Panc1 (cell line): Measurements from ENCODE around the gene CRISPLD2.

ENCODE experiments used
- POLR2AphosphoS5 ChIP-seq: IDR thresholded peaks from 2 replicates; pipeline ENCODE4 v1.6.1; 2012; ENCODE audit warnings: mild to moderate bottlenecking, low read depth, low read length, moderate library complexity
- TCF7L2 ChIP-seq: IDR thresholded peaks from 2 replicates; pipeline ENCODE4 v1.6.1; 2011; ENCODE audit warnings: mild to moderate bottlenecking, low read depth, low read length, inconsistent platforms
- TF ChIP-seq, protein P1 (sequence below): fragments of 450-650 bp; IDR thresholded peaks from 2 replicates; pipeline ENCODE4 v1.5.1; 2017; ENCODE audit warnings: mild to moderate bottlenecking
- TF ChIP-seq, protein P2 (sequence below), 2 experiments: IDR thresholded peaks; 2 replicates each; pipeline ENCODE4 v1.6.1; 2011 to 2012; ENCODE audit warnings: low read depth in 2 of 2, control low read depth in 1 of 2, low read length in 1 of 2, mild to moderate bottlenecking in 1 of 2, moderate library complexity in 1 of 2; ENCODE audit not compliant: insufficient read depth in 1 of 2

DNA sequence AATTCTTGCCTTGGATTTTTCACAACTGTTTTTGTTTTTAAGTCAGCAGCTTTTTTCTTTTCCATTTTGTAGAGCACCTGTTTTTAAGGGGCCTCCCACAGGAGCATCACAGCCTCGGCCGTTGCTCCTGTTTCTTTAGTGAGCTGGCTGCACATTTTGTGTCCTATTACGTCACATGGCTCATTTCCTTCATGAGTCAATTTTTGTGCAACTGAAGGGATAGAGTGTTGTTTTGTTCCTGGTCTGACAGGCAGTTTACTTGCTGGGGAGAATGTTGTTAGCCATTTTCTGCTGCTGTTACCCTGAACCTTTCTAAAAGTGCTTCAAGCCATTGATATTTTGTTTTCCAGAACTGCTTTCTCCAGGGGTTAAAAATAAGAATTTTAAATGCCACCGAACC lies 45.0 kb upstream of the CRISPLD2 start:
- TF ChIP-seq, protein P1, sequence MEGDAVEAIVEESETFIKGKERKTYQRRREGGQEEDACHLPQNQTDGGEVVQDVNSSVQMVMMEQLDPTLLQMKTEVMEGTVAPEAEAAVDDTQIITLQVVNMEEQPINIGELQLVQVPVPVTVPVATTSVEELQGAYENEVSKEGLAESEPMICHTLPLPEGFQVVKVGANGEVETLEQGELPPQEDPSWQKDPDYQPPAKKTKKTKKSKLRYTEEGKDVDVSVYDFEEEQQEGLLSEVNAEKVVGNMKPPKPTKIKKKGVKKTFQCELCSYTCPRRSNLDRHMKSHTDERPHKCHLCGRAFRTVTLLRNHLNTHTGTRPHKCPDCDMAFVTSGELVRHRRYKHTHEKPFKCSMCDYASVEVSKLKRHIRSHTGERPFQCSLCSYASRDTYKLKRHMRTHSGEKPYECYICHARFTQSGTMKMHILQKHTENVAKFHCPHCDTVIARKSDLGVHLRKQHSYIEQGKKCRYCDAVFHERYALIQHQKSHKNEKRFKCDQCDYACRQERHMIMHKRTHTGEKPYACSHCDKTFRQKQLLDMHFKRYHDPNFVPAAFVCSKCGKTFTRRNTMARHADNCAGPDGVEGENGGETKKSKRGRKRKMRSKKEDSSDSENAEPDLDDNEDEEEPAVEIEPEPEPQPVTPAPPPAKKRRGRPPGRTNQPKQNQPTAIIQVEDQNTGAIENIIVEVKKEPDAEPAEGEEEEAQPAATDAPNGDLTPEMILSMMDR: no peak
- TF ChIP-seq TCF7L2: no peak
- TF ChIP-seq, protein P2, sequence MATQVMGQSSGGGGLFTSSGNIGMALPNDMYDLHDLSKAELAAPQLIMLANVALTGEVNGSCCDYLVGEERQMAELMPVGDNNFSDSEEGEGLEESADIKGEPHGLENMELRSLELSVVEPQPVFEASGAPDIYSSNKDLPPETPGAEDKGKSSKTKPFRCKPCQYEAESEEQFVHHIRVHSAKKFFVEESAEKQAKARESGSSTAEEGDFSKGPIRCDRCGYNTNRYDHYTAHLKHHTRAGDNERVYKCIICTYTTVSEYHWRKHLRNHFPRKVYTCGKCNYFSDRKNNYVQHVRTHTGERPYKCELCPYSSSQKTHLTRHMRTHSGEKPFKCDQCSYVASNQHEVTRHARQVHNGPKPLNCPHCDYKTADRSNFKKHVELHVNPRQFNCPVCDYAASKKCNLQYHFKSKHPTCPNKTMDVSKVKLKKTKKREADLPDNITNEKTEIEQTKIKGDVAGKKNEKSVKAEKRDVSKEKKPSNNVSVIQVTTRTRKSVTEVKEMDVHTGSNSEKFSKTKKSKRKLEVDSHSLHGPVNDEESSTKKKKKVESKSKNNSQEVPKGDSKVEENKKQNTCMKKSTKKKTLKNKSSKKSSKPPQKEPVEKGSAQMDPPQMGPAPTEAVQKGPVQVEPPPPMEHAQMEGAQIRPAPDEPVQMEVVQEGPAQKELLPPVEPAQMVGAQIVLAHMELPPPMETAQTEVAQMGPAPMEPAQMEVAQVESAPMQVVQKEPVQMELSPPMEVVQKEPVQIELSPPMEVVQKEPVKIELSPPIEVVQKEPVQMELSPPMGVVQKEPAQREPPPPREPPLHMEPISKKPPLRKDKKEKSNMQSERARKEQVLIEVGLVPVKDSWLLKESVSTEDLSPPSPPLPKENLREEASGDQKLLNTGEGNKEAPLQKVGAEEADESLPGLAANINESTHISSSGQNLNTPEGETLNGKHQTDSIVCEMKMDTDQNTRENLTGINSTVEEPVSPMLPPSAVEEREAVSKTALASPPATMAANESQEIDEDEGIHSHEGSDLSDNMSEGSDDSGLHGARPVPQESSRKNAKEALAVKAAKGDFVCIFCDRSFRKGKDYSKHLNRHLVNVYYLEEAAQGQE (IDR thresholded peaks at IDR 0.05; ENCODE audit: insufficient read depth in 1 of 2, low read depth in 2 of 2, low read length in 1 of 2): no peak
- TF ChIP-seq POLR2AphosphoS5: no peak
